Uterus (tissue), 2 donors: ENCODE data around the gene KIF14.

Experiments
- POLR2A ChIP-seq, 2 donors: fragments of 450-650 bp; IDR thresholded peaks; one replicate each; pipeline ENCODE4 v1.6.1; 2016; ENCODE audit warnings: antibody characterized with exemption in 2 of 2, mild to moderate bottlenecking in 1 of 2, moderate library complexity in 1 of 2
- TF ChIP-seq, protein P1 (sequence below), 4 experiments: fragments of 200-600 bp in 2 of 4; fragments of 450-650 bp in 2 of 4; sonication (generic) in 2 of 4; IDR thresholded peaks; one replicate each; pipeline ENCODE4 v1.5.1; 2016 to 2019; ENCODE audit warnings: antibody characterized with exemption in 4 of 4, mild to moderate bottlenecking in 2 of 4, moderate library complexity in 1 of 4

DNA sequence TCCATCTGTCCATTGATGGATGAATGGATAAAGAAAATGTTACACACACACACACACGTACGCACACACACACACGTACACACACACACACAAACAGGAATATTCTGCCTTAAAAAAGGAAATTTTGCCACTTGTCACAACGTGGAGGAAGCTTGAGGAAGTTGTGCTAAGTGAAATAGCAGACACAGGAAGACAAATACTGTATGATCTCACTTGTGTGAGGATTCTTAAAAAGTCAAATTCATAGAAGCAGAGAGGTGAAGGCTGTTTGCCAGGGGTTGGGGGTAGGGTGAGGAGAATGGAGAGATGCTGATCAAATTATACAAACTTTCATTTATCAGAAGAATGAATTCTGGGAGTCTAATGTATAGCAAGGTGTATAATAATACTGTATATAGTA lies 73.2 kb downstream of the KIF14 start:
- TF ChIP-seq, protein P1, sequence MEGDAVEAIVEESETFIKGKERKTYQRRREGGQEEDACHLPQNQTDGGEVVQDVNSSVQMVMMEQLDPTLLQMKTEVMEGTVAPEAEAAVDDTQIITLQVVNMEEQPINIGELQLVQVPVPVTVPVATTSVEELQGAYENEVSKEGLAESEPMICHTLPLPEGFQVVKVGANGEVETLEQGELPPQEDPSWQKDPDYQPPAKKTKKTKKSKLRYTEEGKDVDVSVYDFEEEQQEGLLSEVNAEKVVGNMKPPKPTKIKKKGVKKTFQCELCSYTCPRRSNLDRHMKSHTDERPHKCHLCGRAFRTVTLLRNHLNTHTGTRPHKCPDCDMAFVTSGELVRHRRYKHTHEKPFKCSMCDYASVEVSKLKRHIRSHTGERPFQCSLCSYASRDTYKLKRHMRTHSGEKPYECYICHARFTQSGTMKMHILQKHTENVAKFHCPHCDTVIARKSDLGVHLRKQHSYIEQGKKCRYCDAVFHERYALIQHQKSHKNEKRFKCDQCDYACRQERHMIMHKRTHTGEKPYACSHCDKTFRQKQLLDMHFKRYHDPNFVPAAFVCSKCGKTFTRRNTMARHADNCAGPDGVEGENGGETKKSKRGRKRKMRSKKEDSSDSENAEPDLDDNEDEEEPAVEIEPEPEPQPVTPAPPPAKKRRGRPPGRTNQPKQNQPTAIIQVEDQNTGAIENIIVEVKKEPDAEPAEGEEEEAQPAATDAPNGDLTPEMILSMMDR (IDR thresholded peaks at IDR 0.05): no peak
- TF ChIP-seq POLR2A (IDR thresholded peaks at IDR 0.05): no peak
